HG03108 (cell line): ENCODE measurements around the gene CHSY1.
A peak's percentile ranks its signal among the peaks of the same experiment; 100 is the strongest.
"Not testable (repeated sequence)": the region's sequence is repeated elsewhere in the genome, so short reads cannot be mapped to it uniquely, and the experiment has no call there.

Experiments
- ATAC-seq: cut with Tn5 transposase; IDR thresholded peaks from one replicate; pipeline ENCODE4 v1.9.1; 2021; ENCODE audit warnings: moderate library complexity; ENCODE audit not compliant: unreplicated experiment

The CHSY1 gene

GRCh38 chr15:101251830-101252820, at the start of gene CHSY1:
TSS of gene CHSY1 (minus strand) at chr15:101252048. CDS start at chr15:101251456, 592 bp downstream.
- peak; percentile 69 for ATAC-seq

GRCh38 chr15:101296418-101297405, 44.9 kb upstream of the CHSY1 start:
- ATAC-seq = no peak

GRCh38 chr15:101295607-101296161, 43.8 kb upstream of the CHSY1 start:
- no peak for ATAC-seq

- peak; percentile 73 for ATAC-seq
Observed at GRCh38 chr15:101294731-101295606, 43.1 kb upstream of the CHSY1 start, which contains the start of gene SNRPA1. TSS of gene SNRPA1 (minus strand) at chr15:101295248. CDS start at chr15:101295178, 70 bp downstream.

- ATAC-seq = no peak
Observed at GRCh38 chr15:101293122-101293521, 41.3 kb upstream of the CHSY1 start.

- no peak for ATAC-seq
Observed at GRCh38 chr15:101288905-101289513, 37.2 kb upstream of the CHSY1 start.

GRCh38 chr15:101287342-101287741, 35.5 kb upstream of the CHSY1 start:
- not testable (repeated sequence) for ATAC-seq

- no peak for ATAC-seq
Observed at GRCh38 chr15:101286471-101287114, 34.7 kb upstream of the CHSY1 start.

- ATAC-seq = no peak
Observed at GRCh38 chr15:101283931-101284330, 32.1 kb upstream of the CHSY1 start.

GRCh38 chr15:101280007-101280406, 28.2 kb upstream of the CHSY1 start:
- no peak for ATAC-seq

GRCh38 chr15:101277943-101278564, 26.2 kb upstream of the CHSY1 start:
- ATAC-seq = no peak

- ATAC-seq = peak; percentile 90
Observed at GRCh38 chr15:101277038-101277822, 25.4 kb upstream of the CHSY1 start, which contains the start of gene SELENOS. TSS of gene SELENOS (minus strand) at chr15:101277485. CDS start at chr15:101277417, 68 bp downstream.

- peak; percentile 24 for ATAC-seq
Observed at GRCh38 chr15:101276501-101277037, 24.7 kb upstream of the CHSY1 start.

- ATAC-seq = no peak
Observed at GRCh38 chr15:101275018-101275417, 23.2 kb upstream of the CHSY1 start.

- ATAC-seq = no peak
Observed at GRCh38 chr15:101273534-101273933, 21.7 kb upstream of the CHSY1 start.

- no peak for ATAC-seq
Observed at GRCh38 chr15:101272584-101272983, 20.7 kb upstream of the CHSY1 start.
